ENCODE measurements around the gene IMP4. TPM values are rescaled to one million over a fixed set of nuclear protein-coding genes. Genes with fewer than 3 reads are reported as not detected.

Gene IMP4
- total and polyA plus RNA-seq, 2 donors (not counting 1 experiment from before 2014, with no cell fraction given) = 102 to 164 TPM

DNA sequence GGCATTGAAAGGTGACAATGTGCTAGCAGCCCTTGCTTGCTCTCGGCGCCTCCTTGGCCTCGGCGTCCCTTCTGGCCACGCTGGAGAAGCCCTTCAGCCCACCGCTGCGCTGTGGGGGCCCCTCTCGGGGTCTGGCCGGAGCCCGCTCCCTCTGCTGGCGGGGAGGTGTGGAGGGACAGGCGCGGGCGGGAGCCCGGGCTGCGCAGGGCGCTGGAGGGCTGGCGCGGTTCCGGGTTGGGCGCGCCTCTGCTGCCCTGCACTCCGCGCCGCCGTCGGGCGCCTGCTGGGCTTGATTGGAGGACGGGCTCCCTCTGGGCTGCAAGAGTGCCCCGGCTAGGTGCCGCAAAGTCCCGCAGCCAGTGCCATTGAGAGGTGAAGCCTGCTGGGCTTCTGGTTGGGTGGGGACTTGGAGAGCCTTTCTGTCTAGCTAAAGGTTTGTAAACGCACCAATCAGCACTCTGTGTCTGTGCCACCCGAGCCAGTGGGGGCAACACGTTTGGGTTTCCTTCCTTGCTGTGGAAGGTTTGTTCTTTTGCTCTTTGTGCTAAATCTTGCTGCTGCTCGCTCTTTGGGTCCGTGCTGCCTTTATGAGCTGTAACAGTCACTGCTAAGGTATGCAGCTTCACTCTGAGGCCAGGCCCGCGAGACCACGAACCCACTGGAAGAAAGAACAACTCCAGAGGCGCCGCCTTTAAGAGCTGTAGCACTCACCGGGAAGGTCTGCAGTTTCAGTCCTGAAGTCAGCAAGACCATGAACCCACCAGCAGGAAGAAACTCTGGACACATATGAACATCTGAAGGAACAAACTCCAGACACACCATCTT, 14.8 kb upstream of the IMP4 start:
- Histone ChIP-seq H3K79me2 (ENCODE audit: control insufficient read depth, insufficient read depth, low read length) (no peaks in the 10 kb centered on the region), H3K27ac (ENCODE audit: low read length in 2 of 2) (no peak overlapping the region), H4K20me1 (ENCODE audit: control insufficient read depth, insufficient read depth, low read length, poor library complexity, severe bottlenecking) (no peaks in the 10 kb centered on the region), H3K4me3 (ENCODE audit: control extremely low read depth in 1 of 5, extremely low read depth in 1 of 5, insufficient read depth in 1 of 5, low read depth in 2 of 5, low read length in 4 of 5) (no peak overlapping the region), H3K27me3 (replicated peaks in 1 of 4; ENCODE audit: control extremely low read depth in 1 of 4, control insufficient read depth in 3 of 4, insufficient read depth in 4 of 4, low read length in 3 of 4) (peaks cover 0 to 16% (median 7%) of the 10 kb centered on the region in 4 experiments), H3K9me3 (ENCODE audit: control extremely low read depth in 1 of 3, control insufficient read depth in 2 of 3, insufficient read depth in 1 of 3, low read length in 2 of 3) (no peaks in the 10 kb centered on the region), H3K4me2 (replicated peaks; ENCODE audit: low read depth, low read length, poor library complexity, severe bottlenecking) (no peak overlapping the region), H3K36me3 (replicated peaks in 1 of 2; ENCODE audit: control extremely low read depth in 1 of 2, control insufficient read depth in 1 of 2, extremely low read depth in 1 of 2, insufficient read depth in 2 of 2, low read length in 1 of 2) (no peaks in the 10 kb centered on the region), H3K4me1 (ENCODE audit: control insufficient read depth in 2 of 2, insufficient read depth in 2 of 2, low read length in 2 of 2) (peaks cover 4 to 7% of the 10 kb centered on the region in 2 donors), H3K9ac (ENCODE audit: low read length) (no peak overlapping the region), H2AFZ (ENCODE audit: insufficient read depth, low read depth, low read length, poor library complexity, severe bottlenecking) (no peak overlapping the region)
- POLR2A ChIA-PET = no interaction called here
- intact Hi-C loops (cut with micrococcal nuclease) = no loop called here
- no peak for ATAC-seq (ENCODE audit: low read depth)
- H3K27me3 Mint-ChIP-seq = peaks cover 48% of the 10 kb centered on the region
- CTCF ChIA-PET = interaction anchor here (0.6 to 1.6 kb wide), 2 partner anchors 385 to 391 kb away, joined by 3 to 4 read pairs; no protein-coding TSS in a partner anchor
- H3K9me3 Mint-ChIP-seq (ENCODE audit: insufficient read depth) = no peaks in the 10 kb centered on the region
- 84% methylated on average over 36 of the region's 43 CpGs for WGBS (ENCODE audit: insufficient coverage)
- TF ChIP-seq, protein P1, sequence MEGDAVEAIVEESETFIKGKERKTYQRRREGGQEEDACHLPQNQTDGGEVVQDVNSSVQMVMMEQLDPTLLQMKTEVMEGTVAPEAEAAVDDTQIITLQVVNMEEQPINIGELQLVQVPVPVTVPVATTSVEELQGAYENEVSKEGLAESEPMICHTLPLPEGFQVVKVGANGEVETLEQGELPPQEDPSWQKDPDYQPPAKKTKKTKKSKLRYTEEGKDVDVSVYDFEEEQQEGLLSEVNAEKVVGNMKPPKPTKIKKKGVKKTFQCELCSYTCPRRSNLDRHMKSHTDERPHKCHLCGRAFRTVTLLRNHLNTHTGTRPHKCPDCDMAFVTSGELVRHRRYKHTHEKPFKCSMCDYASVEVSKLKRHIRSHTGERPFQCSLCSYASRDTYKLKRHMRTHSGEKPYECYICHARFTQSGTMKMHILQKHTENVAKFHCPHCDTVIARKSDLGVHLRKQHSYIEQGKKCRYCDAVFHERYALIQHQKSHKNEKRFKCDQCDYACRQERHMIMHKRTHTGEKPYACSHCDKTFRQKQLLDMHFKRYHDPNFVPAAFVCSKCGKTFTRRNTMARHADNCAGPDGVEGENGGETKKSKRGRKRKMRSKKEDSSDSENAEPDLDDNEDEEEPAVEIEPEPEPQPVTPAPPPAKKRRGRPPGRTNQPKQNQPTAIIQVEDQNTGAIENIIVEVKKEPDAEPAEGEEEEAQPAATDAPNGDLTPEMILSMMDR (IDR thresholded peaks at IDR 0.05) = no peak
- no peak for TF ChIP-seq EZH2 (IDR thresholded peaks at IDR 0.05; ENCODE audit: borderline replicate concordance, insufficient read depth, low read depth, low read length, poor library complexity, severe bottlenecking)
- H3K4me3 Mint-ChIP-seq = no peak overlapping the region
- no peak overlapping the region for H3K27ac Mint-ChIP-seq
- DNase-seq = no peak
- peaks cover 6% of the 10 kb centered on the region for H3K4me1 Mint-ChIP-seq

DNA sequence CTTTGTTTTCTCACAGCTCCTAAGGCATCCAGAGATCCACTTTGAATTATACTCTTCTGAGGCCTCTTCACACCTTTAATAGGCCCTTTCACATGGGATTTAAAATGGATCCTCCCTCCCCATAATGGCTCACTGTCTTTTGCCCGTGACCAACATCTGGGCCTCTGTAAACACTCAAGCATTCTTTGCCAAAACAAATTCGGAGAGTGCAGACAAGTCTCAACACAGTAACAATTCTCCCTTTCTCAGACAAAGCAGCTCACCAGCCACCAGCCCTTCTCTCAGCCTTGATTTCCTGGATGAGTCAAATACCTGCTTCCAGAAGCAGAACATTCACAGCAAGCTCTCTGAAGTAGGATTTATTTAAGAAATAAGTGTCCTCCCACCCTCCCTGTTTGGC, 14.0 kb upstream of the IMP4 start:
- TF ChIP-seq, protein P1 (IDR thresholded peaks at IDR 0.05) = no peak
- TF ChIP-seq EZH2 (IDR thresholded peaks at IDR 0.05; ENCODE audit: borderline replicate concordance, insufficient read depth, low read depth, low read length, poor library complexity, severe bottlenecking) = no peak
- Mint-ChIP-seq H3K4me3 (no peak overlapping the region), H3K27me3 (peaks cover 42% of the 10 kb centered on the region), H3K4me1 (peaks cover 6% of the 10 kb centered on the region), H3K9me3 (ENCODE audit: insufficient read depth) (no peaks in the 10 kb centered on the region), H3K27ac (no peak overlapping the region)
- no peak for ATAC-seq (ENCODE audit: low read depth)
- Histone ChIP-seq H3K4me1 (ENCODE audit: control insufficient read depth in 2 of 2, insufficient read depth in 2 of 2, low read length in 2 of 2) (peaks cover 4 to 7% of the 10 kb centered on the region in 2 donors), H3K27me3 (replicated peaks in 1 of 4; ENCODE audit: control extremely low read depth in 1 of 4, control insufficient read depth in 3 of 4, insufficient read depth in 4 of 4, low read length in 3 of 4) (peaks cover 0 to 16% (median 7%) of the 10 kb centered on the region in 4 experiments), H4K20me1 (ENCODE audit: control insufficient read depth, insufficient read depth, low read length, poor library complexity, severe bottlenecking) (no peaks in the 10 kb centered on the region), H3K27ac (ENCODE audit: low read length in 2 of 2) (no peak overlapping the region), H2AFZ (ENCODE audit: insufficient read depth, low read depth, low read length, poor library complexity, severe bottlenecking) (no peak overlapping the region), H3K4me2 (replicated peaks; ENCODE audit: low read depth, low read length, poor library complexity, severe bottlenecking) (no peak overlapping the region), H3K36me3 (replicated peaks in 1 of 2; ENCODE audit: control extremely low read depth in 1 of 2, control insufficient read depth in 1 of 2, extremely low read depth in 1 of 2, insufficient read depth in 2 of 2, low read length in 1 of 2) (no peaks in the 10 kb centered on the region), H3K9ac (ENCODE audit: low read length) (no peak overlapping the region), H3K79me2 (ENCODE audit: control insufficient read depth, insufficient read depth, low read length) (no peaks in the 10 kb centered on the region), H3K4me3 (ENCODE audit: control extremely low read depth in 1 of 5, extremely low read depth in 1 of 5, insufficient read depth in 1 of 5, low read depth in 2 of 5, low read length in 4 of 5) (no peak overlapping the region), H3K9me3 (ENCODE audit: control extremely low read depth in 1 of 3, control insufficient read depth in 2 of 3, insufficient read depth in 1 of 3, low read length in 2 of 3) (no peaks in the 10 kb centered on the region)
- WGBS (ENCODE audit: insufficient coverage) = 62% methylated on average over 2 of the region's 2 CpGs
- ChIA-PET CTCF (interaction anchor here (8.3 kb wide), 1 partner anchor 391 kb away, joined by 145 read pairs; no protein-coding TSS in a partner anchor), POLR2A (no interaction called here)
- no peak for DNase-seq
- intact Hi-C loops (cut with micrococcal nuclease) = no loop called here

Data from B cell (primary cell).